GM12891 (cell line): ENCODE measurements around the gene SWSAP1.
A peak's percentile ranks its signal among the peaks of the same experiment; 100 is the strongest.

Experiments
- PAX5 ChIP-seq: IDR thresholded peaks from 2 replicates; pipeline ENCODE4 v1.6.1; 2011; ENCODE audit warnings: low read length, moderate library complexity, mild to moderate bottlenecking; ENCODE audit not compliant: insufficient read depth, severe bottlenecking
- POLR2A ChIP-seq: IDR thresholded peaks from 2 replicates; pipeline ENCODE4 v1.6.1; 2011; ENCODE audit warnings: low read depth, low read length, control low read depth
- POLR2AphosphoS5 ChIP-seq: IDR thresholded peaks from 2 replicates; pipeline ENCODE4 v1.6.1; 2011; ENCODE audit warnings: low read depth, low read length, control low read depth

DNA sequence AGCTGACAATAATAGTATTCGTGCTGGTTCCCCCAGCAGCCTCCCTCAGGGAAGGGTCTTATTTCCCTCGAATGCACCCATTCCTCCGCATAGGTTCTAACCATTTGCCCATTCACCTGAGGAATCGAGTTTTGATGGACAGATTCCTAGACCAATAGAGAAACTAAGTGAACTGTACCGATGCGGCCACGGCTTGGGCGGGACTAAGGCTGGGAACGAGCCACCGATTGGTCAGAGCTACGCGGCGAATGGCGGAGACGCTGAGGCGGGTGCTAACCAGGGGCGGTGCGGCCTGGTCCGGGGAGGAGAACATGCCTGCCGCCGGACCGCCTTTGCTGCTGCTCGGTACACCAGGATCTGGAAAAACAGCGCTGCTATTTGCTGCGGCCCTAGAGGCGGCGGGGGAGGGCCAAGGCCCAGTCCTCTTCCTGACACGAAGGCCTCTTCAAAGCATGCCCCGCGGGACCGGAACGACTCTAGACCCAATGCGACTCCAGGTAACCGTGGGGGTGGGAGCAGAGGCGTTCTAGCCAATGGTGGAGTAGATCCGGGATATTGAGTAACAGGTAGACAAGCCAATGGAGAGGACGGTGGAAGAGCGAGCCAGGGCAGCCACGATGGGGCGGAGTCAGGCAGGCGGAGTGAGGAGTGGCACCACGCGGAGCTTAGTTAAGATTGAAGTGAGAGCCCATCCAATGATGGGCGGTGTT, at the start of gene SWSAP1:
- TF ChIP-seq POLR2AphosphoS5 (peak; percentile 82), POLR2A (peak; percentile 44; the same call in 1 of the 2 replicates), PAX5 (no peak)
